ENCODE measurements around the gene ZMYND11.
A peak's percentile ranks its signal among the peaks of the same experiment; 100 is the strongest.

The ZMYND11 gene

DNA sequence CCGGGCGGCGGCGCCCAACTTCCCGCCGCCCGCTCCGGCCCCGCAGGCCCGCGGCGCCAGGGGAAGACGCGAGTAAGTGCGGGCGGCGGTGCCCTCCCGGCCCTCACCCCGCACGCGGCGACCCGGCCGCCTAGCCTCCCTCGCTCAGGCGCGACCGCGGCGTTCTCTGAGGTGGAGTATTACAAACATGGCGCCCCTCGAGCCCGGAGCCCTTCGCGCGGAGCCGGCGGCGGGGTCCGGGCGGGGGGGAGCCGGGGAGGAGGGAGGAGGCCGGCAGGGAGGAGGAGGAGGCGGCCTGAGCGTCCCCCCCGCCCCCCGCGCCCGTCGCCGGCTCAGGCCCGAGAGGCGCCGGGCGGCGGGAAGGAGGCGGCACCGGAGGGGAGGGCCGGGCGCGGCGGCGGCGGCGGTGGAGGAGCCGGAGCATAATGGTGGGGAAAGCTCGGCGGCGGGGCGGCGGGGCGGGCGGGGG, at the start of gene ZMYND11:
ZMYND11 (plus strand) TSS at position 324 of the 469 bp plus-strand sequence. CDS start 44,558 bp downstream, outside the sequence.
- in situ Hi-C loops (cut with HindIII; ENCODE audit: low pct_ligation_motif_present, low pct_unique_long_range_greater_than_20kb, low sequenced_read_pairs), result no loop called here

GRCh38 chr10:86031-86430, 49.2 kb upstream of the ZMYND11 start:
- no peak for DNase-seq
- in situ Hi-C loops (cut with HindIII; ENCODE audit: low pct_ligation_motif_present, low pct_unique_long_range_greater_than_20kb, low sequenced_read_pairs), result no loop called here

More for the DNA sequence above, at the start of gene ZMYND11:
- peak; percentile 58 for DNase-seq

GRCh38 chr10:87177-88080, 47.8 kb upstream of the ZMYND11 start:
- DNase-seq, result no peak
- in situ Hi-C loops (cut with HindIII; ENCODE audit: low pct_ligation_motif_present, low pct_unique_long_range_greater_than_20kb, low sequenced_read_pairs), result no loop called here

DNA sequence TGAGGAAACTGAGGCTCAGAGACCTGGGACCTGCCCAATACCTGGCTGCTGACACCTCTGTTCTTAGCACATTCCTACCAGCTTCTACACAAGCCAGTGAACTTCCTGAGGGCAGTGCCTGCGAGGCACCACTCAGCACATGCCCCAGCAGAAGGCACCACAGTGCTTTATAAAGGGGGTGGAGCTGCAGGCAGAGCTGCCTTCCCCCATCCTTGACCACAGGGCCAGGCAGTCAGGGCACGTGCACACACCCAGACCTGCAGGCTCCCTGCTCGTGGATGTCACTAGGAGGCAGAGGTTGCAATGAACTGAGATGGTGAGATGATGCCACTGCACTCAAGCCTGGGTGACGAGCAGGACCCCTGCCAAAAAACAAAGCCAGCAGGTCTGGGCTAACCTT, 47.0 kb upstream of the ZMYND11 start:
- DNase-seq, result no peak
- in situ Hi-C loops (cut with HindIII; ENCODE audit: low pct_ligation_motif_present, low pct_unique_long_range_greater_than_20kb, low sequenced_read_pairs), result no loop called here

DNA sequence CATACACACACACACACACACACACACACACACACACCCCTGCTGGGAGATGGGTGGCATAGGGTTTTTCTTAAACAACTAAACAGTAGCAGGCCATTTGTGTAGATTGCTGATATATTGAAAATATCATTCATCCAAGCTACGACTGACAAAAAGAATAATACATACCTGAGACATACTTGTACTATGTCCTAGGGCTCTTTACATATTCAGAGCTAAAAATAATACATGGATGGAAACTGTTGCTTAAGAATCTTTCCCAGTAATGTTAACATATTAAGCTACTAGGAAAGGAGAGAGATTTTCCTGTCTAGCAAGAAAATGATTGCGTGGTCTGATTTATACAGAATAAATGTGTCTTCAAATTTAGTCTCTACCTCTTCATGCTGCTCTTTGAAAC, 46.0 kb upstream of the ZMYND11 start:
- no peak for DNase-seq
- in situ Hi-C loops (cut with HindIII; ENCODE audit: low pct_ligation_motif_present, low pct_unique_long_range_greater_than_20kb, low sequenced_read_pairs), result no loop called here

DNA sequence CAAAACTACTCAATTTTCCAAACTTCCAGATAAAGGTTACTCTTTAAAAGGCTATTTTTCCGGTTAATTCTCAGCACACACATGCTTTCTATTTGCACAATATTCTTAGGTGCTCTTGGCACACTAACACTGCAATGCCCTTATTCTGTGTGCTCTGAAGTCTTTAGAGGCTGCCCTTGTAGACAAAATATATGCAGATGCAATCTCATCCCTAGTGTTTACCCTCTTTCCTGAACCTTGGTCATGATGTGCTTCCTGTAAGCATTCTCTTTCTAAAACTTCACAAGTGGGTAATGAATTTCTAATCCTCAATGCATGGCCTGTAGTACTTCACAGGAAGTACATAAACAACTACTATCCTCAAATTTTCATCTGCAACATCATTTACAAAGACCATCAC, 45.1 kb upstream of the ZMYND11 start:
- in situ Hi-C loops (cut with HindIII; ENCODE audit: low pct_ligation_motif_present, low pct_unique_long_range_greater_than_20kb, low sequenced_read_pairs), result no loop called here
- DNase-seq, result no peak

- DNase-seq, result no peak
- in situ Hi-C loops (cut with HindIII; ENCODE audit: low pct_ligation_motif_present, low pct_unique_long_range_greater_than_20kb, low sequenced_read_pairs), result no loop called here
Observed at GRCh38 chr10:91313-91712, 43.9 kb upstream of the ZMYND11 start.

GRCh38 chr10:92153-92552, 43.1 kb upstream of the ZMYND11 start:
- in situ Hi-C loops (cut with HindIII; ENCODE audit: low pct_ligation_motif_present, low pct_unique_long_range_greater_than_20kb, low sequenced_read_pairs), result no loop called here
- DNase-seq, result no peak

DNA sequence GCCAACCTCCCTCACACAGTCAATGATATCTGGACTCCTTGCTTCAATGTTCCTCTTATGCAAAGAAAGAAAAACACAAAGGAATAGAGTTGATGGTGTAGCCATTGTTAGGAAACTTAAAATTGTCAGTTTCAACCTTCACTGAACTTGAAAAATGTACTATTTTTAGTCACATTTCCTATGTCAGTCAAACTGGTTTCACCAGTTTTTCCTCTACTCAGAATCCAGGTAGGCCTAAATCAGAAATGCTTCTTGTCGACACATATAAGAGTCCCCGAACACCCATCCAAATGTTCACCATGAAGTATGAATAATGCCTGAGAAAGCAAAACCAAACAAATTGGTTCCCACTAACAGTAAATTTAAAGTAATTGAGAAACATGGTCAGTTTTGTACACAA, 42.4 kb upstream of the ZMYND11 start:
- no peak for DNase-seq
- in situ Hi-C loops (cut with HindIII; ENCODE audit: low pct_ligation_motif_present, low pct_unique_long_range_greater_than_20kb, low sequenced_read_pairs), result no loop called here

DNA sequence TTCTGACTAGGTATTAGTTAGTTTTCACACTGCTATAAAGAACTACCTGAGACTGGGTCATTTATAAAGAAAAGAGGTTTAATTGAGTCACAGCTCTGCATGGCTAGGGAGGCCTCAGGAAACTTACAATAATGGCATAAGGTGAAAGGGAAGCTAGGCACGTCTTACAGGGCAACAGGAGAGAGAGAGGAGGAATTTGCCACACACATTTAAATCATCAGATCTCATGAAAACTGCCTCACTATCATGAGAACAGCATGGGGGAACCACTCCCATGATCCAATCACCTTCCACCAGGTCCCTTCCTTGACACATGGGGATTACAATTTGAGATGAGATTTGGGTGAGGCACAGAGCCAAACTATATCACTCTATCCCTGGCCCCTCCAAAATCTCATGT, 40.6 kb upstream of the ZMYND11 start:
- in situ Hi-C loops (cut with HindIII; ENCODE audit: low pct_ligation_motif_present, low pct_unique_long_range_greater_than_20kb, low sequenced_read_pairs), result no loop called here
- DNase-seq, result no peak

DNA sequence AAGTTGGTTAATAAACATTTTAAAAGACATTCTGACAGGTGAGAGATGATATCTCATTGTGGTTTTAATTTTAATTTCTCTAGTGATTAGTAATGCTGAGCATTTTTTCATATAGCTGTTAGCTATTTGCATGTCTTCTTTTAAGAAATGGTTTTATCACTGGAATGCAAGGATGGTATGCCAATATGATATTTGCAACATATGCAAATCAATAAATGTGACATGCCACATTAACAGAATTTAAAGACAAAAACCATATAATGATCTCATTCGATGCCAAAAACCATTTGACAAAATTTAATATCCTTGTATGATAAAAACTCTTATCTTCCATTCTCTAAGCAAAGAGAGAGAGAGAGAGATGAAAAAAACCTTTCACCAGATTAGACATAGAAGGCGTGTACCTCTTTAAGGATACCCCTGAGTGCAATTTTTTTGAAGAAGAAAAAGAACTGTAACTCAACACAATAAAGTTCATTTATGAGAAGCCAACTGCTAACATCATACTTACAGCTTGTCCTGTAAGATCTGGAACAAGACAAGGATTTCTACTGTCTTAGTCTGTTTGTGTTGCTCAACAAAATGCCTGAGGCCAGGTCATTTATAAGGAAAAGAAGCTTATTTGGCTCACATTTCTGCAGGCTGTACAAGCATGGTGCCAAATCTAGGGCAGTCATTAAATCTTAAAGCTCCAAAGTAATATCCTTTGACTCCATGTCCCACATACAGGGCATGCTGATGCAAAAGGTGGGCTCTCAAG, 39.7 kb upstream of the ZMYND11 start:
- in situ Hi-C loops (cut with HindIII; ENCODE audit: low pct_ligation_motif_present, low pct_unique_long_range_greater_than_20kb, low sequenced_read_pairs), result no loop called here
- DNase-seq, result no peak

DNA sequence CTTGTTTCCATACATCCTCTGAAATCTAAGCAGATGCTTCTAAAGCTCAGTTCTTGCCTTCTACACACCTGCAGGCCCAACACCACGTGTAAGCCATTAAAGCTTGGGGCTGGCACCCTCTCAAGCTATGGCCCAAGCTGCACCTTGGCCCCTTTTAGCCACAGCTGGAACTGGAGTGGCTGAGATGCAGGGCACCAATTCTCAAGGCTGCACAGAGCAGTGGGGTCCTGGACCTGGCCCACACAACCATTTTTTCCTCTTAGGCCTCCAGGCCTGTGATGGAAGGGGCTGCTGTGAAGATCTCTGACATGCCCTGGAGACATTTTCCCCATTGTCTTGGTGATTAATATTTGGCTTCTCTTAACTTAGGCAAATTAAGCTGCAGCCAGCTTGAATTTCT, 38.8 kb upstream of the ZMYND11 start:
- DNase-seq, result no peak
- in situ Hi-C loops (cut with HindIII; ENCODE audit: low pct_ligation_motif_present, low pct_unique_long_range_greater_than_20kb, low sequenced_read_pairs), result no loop called here

DNA sequence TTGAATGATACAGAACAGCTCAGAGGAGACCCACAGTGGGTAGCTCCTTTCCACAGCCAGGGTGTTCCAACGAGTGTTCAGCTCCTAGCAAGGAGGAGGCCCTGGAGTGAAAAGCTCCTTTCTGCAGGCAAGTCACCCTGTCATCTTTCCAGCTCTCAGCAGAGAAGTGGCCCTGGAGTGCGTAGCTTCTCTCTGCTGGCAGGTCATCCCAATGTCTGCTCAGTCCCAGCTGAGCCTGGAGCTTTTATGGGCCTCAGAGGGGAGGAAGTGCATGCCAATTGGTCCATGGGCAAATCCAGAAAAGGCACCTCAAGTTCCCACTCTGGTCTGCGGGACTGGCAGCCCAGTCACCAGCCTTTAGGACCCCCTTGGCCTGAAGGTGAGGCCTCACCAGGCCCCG, 30.8 kb upstream of the ZMYND11 start:
- in situ Hi-C loops (cut with HindIII; ENCODE audit: low pct_ligation_motif_present, low pct_unique_long_range_greater_than_20kb, low sequenced_read_pairs), result no loop called here
- DNase-seq, result no peak

- no peak for DNase-seq
- in situ Hi-C loops (cut with HindIII; ENCODE audit: low pct_ligation_motif_present, low pct_unique_long_range_greater_than_20kb, low sequenced_read_pairs), result no loop called here
Observed at GRCh38 chr10:104862-105565, 30.2 kb upstream of the ZMYND11 start.

DNA sequence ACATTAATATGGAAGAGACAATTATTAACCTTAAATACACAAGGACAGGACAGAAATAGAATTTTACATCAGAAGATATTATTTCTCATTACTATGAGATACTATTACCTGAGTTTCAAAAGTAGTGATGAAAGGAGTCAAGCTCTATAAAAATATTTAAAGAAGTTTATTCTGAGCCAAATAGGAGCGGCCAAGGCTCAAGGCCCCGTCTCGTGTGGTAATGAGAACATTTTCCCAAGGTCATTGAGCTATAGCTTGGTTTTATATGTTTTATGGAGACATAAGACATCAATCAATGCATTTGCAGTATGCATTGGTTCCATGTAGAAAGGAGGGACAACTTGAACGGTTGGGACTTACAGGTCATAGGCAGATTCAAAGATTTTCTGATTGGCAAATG, 29.4 kb upstream of the ZMYND11 start:
- no peak for DNase-seq
- in situ Hi-C loops (cut with HindIII; ENCODE audit: low pct_ligation_motif_present, low pct_unique_long_range_greater_than_20kb, low sequenced_read_pairs), result no loop called here

DNA sequence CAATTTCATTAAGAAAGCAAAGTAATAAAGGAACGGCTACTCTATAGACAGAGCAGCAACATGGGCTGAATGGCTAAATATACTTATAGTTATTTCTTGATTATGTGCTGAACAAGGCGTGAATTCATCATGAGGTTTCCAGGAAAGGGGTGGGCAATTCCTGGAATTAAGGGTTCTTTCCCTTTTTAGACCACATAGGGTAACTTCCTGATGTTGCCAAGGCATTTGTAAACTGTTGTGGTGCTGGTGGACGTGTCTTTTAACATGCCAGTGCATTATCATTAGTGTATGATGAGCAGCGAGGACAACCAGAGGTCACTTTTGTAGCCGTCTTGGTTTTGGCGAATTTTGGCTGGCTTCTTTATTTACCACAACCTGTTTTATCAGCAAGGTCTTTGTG, 28.5 kb upstream of the ZMYND11 start:
- in situ Hi-C loops (cut with HindIII; ENCODE audit: low pct_ligation_motif_present, low pct_unique_long_range_greater_than_20kb, low sequenced_read_pairs), result no loop called here
- DNase-seq, result no peak

- in situ Hi-C loops (cut with HindIII; ENCODE audit: low pct_ligation_motif_present, low pct_unique_long_range_greater_than_20kb, low sequenced_read_pairs), result no loop called here
- peak; percentile 34 for DNase-seq
Observed at GRCh38 chr10:112246-112645, 23.0 kb upstream of the ZMYND11 start.

- in situ Hi-C loops (cut with HindIII; ENCODE audit: low pct_ligation_motif_present, low pct_unique_long_range_greater_than_20kb, low sequenced_read_pairs), result no loop called here
- DNase-seq, result peak; percentile 45
Observed at GRCh38 chr10:124874-125273, 10.4 kb upstream of the ZMYND11 start.

All from ACHN (cell line).